T-helper 22 cell (primary cell): ENCODE results near the gene ZFAND2B.
A peak's percentile ranks its signal among the peaks of the same experiment; 100 is the strongest.

Source experiments
- DNase-seq: peaks from one replicate; pipeline ENCODE4 v3.0.0-alpha.2; 2020; ENCODE audit warnings: low read depth

The ZFAND2B gene, protein sequence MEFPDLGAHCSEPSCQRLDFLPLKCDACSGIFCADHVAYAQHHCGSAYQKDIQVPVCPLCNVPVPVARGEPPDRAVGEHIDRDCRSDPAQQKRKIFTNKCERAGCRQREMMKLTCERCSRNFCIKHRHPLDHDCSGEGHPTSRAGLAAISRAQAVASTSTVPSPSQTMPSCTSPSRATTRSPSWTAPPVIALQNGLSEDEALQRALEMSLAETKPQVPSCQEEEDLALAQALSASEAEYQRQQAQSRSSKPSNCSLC

DNA sequence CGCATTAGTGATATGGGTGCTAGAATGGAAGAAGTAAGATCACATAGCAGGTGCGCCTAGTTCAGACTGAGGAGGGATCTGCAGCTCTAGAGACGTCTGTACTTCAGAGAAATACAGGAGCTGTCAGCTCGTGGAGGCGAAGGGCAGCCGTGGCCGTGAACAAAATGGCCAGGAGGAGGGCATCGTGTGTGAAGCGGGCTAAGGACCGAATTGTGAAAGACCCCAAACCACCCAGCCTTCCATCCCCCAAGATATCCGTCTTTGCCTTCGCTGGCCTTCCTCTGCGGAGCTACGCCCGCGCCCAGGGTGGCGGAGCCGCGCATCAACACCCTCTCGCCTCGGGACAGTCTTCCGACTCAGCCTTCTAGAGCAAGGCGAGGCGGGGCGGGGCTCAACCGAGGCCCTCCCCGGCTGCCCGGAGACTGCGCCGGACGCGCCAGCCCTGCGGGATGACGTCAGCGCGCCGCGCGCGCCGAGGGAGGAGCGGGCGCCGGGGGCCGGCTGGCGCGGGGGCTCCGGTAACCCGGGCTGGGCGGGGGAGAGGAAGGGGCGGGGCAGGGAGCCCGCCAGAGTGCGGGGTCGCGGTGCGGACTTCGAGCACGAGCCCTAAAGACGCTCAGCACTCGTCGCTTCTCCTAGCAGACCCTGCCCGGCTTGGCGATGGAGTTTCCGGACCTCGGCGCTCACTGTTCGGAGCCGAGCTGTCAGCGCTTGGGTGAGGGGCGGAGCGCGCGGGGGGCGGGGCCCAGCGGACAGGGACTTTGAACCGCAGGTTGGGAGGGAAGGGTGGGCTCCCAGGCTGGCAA, at the start of gene ZFAND2B:
Gene ZFAND2B, plus strand, starts transcription at position 455 of the 806 bp plus-strand sequence. Its CDS starts 206 bp downstream, at position 661.
- peak; percentile 91 for DNase-seq

DNA sequence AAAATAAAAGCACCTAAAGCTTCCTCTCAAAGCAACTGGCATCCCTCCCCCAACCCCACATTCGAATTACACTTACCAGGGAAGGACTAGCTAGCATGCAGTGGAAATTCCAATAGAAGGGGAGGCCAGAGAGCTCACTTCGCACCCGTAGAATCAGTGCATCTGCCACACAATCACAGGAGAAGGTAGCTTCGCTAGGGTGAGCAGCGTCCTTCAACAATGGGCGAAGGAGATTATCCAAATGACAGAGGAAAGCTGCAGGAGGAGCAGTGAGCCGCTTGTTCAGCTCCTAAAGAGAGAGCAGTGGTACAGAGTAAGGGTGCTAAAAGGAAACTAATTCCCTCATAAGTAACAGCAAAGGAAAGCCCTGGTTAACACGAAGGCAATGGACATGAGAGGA, 49.2 kb upstream of the ZFAND2B start:
- DNase-seq: no peak

GRCh38 chr2:219158025-219158424, 48.6 kb upstream of the ZFAND2B start:
- DNase-seq: no peak

DNA sequence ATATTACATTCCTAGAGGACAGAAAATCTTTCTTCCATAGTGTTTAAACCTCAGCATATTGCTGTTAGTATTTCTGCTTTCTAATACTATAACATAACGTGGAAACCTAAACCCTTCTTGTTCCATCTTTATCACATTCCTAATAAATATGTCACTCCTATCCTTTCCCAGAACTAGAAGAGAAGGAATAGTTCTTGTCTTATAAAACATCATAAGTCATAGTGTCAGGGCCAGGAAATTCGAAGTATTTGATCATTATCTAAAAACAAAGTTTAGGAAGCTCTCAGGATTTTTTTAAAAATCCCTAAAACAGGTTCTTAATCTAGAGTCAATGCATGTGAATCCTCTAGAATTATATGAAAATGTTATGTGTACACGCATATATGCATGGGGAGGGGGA, 48.0 kb upstream of the ZFAND2B start:
- DNase-seq: no peak

- no peak for DNase-seq
Measured at GRCh38 chr2:219159771-219160185, 46.8 kb upstream of the ZFAND2B start.

- DNase-seq: peak; percentile 80
Measured at GRCh38 chr2:219160186-219161017, 46.2 kb upstream of the ZFAND2B start, which contains the start of gene NHEJ1. TSS of gene NHEJ1 (minus strand) at chr2:219160815. CDS start at chr2:219158362, 2,453 bp downstream.

- no peak for DNase-seq
Measured at GRCh38 chr2:219161097-219161496, 45.5 kb upstream of the ZFAND2B start.

DNA sequence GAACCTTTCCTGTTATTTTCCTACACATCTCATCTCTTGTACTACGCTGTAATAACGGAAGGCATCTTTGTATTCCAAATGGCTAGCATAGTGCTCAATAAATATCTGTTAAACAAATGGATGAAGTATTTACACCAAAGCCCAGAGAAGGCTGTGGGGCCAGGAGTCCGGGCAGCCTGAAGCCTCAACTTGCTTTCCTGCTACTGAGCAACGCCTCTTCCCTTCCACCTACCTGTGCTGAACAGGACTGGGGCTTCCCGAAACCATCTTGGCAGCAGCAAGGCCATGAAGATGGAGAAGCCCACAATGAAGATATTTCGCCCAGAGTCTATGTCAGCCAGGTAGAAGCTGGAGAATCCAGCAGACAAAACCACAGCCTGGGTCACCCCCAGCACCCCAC, 43.4 kb upstream of the ZFAND2B start:
- no peak for DNase-seq

DNA sequence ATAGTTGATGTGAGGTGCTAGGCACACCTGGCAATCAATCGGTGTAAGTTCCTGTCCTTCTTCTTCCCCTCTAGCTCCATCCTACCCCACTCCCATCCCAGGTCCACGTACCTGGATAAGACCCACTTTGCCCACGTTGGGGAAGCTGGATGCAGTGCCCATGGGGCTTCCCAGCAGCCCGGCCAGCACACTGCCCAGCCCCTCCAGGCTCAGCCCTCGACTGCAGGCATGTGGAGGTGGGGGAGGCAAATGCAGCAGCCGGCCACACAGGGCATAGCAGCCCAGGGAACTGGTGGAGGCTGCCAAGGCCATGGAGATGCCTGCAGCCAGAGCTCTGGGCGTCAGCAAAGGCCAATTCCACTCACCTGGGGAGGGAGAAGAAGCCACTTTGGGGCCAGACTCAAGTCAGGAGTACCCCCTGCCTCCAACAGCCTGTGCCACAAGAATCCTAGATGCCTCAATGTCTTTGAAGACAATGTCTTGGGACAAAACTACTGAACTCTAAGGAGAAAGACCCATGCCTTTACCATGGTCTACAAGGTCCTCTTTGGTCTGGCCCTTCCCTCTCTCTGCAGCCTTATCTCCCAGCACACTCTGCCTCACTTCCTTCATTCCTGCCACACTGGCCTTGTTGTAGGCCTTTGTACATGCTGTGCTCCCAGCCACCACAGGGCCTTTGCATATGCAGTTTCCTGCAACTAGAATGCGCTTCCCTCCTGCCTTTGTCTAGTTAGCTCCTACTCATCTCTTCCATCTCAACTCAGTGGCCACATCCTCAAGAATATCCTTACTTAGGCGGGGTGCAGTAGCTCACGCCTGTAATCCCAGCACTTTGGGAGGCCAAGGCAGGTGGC, 41.3 kb upstream of the ZFAND2B start:
- DNase-seq: no peak

GRCh38 chr2:219167997-219168396, 38.6 kb upstream of the ZFAND2B start:
- DNase-seq: no peak

DNA sequence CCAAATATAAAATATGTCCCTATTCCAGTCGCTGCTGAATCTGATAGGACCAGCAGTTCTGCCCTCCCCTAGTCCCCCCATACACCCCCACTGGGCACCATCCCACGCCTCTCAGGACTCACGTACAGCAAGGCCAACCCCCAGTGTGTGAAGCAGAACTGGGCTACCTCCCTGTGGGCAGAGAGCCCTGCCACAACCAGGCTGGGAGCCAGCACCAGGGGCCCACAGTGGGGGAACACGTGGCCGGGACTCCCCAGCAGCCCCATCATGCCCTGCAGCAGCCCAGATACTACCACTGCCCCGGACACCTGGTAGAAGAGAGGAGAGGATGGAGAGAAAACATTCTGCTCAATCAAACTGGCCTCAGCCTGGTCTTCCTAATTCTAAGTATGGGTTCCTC, 38.1 kb upstream of the ZFAND2B start:
- DNase-seq: no peak

GRCh38 chr2:219168932-219169331, 37.6 kb upstream of the ZFAND2B start:
- DNase-seq: no peak

GRCh38 chr2:219169930-219170654, 36.5 kb upstream of the ZFAND2B start, which contains the start of gene SLC23A3:
TSS of gene SLC23A3 (minus strand) at chr2:219170029. CDS start at chr2:219169984, 45 bp downstream.
- no peak for DNase-seq

GRCh38 chr2:219171231-219171651, 35.3 kb upstream of the ZFAND2B start:
- no peak for DNase-seq

- no peak for DNase-seq
Measured at GRCh38 chr2:219172231-219173154, 34.1 kb upstream of the ZFAND2B start.

GRCh38 chr2:219173176-219173575, 33.4 kb upstream of the ZFAND2B start:
- no peak for DNase-seq

- no peak for DNase-seq
Measured at GRCh38 chr2:219174146-219174545, 32.4 kb upstream of the ZFAND2B start.

DNA sequence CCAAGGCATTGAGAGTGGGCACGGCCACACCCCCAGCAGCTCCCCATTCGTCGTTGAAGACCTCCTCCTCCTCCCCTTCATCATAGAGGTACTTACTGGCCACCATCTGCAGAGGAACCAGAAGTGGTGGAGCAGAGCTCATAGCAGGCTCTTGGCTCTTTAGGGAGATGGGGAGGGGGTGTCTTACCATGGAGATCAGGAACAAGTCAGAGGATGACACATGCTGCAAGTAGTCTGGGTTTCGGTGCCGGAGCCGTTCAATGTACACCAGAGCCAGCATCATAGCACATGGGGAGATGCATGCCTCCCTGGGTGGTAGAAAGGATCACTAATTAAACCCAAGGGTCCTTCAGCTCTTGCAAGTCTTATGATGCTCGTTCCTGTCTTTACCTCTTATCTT, 31.8 kb upstream of the ZFAND2B start:
- DNase-seq: no peak

DNA sequence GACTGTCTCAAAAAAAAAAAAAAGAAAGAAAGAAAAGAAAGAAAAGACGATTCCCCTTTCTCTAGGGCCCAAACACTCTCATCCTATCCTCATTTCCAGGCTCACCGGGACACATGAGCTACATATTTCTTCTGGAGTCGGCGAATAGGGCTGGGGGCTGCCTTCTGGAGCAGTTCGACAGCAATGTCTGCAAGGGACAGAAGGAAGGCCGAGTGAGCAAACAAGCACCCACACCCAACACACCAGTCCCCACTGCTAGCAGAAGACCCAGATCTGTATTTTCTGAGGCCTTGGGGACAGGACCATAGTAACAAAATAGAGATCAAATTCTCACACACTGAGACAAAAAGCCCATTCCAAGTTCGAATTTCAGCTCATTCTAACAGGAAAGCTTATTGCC, 31.1 kb upstream of the ZFAND2B start:
- DNase-seq: no peak
